SK-N-SH treated with all-trans-retinoic acid at 6 μM for 48 hours (cell line): ENCODE data around the gene DMD.

Experiments used
- PATZ1 ChIP-seq: fragments of 250-450 bp; sonication (Bioruptor Pico); IDR thresholded peaks from 2 replicates; pipeline ENCODE4 v1.8.0; 2020; ENCODE audit warnings: mild to moderate bottlenecking, moderate library complexity, borderline replicate concordance
- POU6F1 ChIP-seq: fragments of 250-450 bp; sonication (Bioruptor Pico); IDR thresholded peaks from 2 replicates; pipeline ENCODE4 v1.8.0; 2021; ENCODE audit warnings: low read depth, mild to moderate bottlenecking, moderate library complexity, borderline replicate concordance
- RARB ChIP-seq: fragments of 250-450 bp; sonication (Bioruptor Pico); IDR thresholded peaks from 2 replicates; pipeline ENCODE4 v1.8.0; 2021; ENCODE audit warnings: mild to moderate bottlenecking, moderate library complexity
- TCF4 ChIP-seq: fragments of 250-450 bp; sonication (Bioruptor Pico); IDR thresholded peaks from 2 replicates; pipeline ENCODE4 v1.8.0; 2021; ENCODE audit warnings: mild to moderate bottlenecking, moderate library complexity, borderline replicate concordance

GRCh38 chrX:33087411-33087810, 123.9 kb downstream of the DMD start:
- no peak for TF ChIP-seq PATZ1 (CRISPR knock-in tag)
- no peak for TF ChIP-seq TCF4
- no peak for TF ChIP-seq POU6F1 (CRISPR knock-in tag)
- TF ChIP-seq RARB: no peak
